ENCODE data around the gene UPF1. TPM values are rescaled to one million over a fixed set of nuclear protein-coding genes. Genes with fewer than 3 reads are reported as not detected.

Gene UPF1
- polyA plus RNA-seq, 3 donors, result 2.6 to 43.7 (median 3.2) TPM

DNA sequence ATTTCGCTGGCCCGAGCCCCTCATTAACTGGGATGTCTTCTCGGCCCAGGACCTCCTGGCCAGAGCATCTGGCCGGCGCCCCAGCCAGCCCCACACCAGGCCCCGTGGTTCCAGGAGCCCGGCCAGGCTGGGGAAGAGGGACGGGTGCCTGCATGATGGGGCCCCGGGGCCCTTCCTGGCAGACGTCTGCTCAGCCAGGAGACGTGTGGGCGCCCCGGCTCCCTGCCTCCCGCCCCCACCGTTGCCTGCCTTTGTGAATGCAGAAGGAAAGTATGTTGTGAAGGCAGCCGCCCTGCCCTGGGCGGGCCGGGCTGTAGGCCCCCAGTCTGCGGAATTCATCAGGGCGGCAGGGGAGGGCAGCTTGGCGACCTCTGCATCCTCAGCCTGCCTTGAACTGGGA is 36.2 kb upstream of the UPF1 start:
- H3K4me2 ChIP-seq (replicated peaks; ENCODE audit: extremely low read depth, low read length, poor library complexity, severe bottlenecking), result no peak overlapping the region
- intact Hi-C loops (cut with micrococcal nuclease), result no loop called here
- no peak overlapping the region for H2AFZ ChIP-seq (ENCODE audit: insufficient read depth, low read depth, low read length, poor library complexity, severe bottlenecking)
- no peak overlapping the region for H3K27ac Mint-ChIP-seq
- H3K9ac ChIP-seq (ENCODE audit: insufficient read depth, low read length, poor library complexity, severe bottlenecking), result no peak overlapping the region
- H3K4me3 ChIP-seq (replicated peaks in 1 of 3; ENCODE audit: low read depth in 2 of 3, low read length in 3 of 3), result no peak overlapping the region
- peaks cover 3 to 5% of the 10 kb centered on the region in 2 donors for H3K4me1 ChIP-seq (ENCODE audit: control insufficient read depth in 1 of 2, insufficient read depth in 2 of 2, low read length in 2 of 2)
- H3K4me3 Mint-ChIP-seq, result peak overlapping the region in 1 of 2 donors; percentile 55
- H3K4me1 Mint-ChIP-seq, result peaks cover 6% of the 10 kb centered on the region
- no peaks in the 10 kb centered on the region for H4K20me1 ChIP-seq (ENCODE audit: insufficient read depth, low read length)
- H3K79me2 ChIP-seq (ENCODE audit: insufficient read depth, low read length), result no peaks in the 10 kb centered on the region
- H3K36me3 Mint-ChIP-seq, result no peaks in the 10 kb centered on the region
- 9% methylated on average over 21 of the region's 21 CpGs for WGBS (ENCODE audit: insufficient coverage)
- peaks cover 30 to 81% of the 10 kb centered on the region in 2 donors for H3K27me3 ChIP-seq (ENCODE audit: control insufficient read depth in 2 of 2, insufficient read depth in 2 of 2, low read length in 2 of 2)
- peaks cover 0 to 12% (median 2%) of the 10 kb centered on the region in 7 donors for H3K9me3 Mint-ChIP-seq
- DNase-seq, result no peak
- H3K9me3 ChIP-seq (replicated peaks in 1 of 2; ENCODE audit: control insufficient read depth in 1 of 2, insufficient read depth in 1 of 2, low read length in 2 of 2), result no peaks in the 10 kb centered on the region
- no peak overlapping the region for H3K27ac ChIP-seq (ENCODE audit: low read depth in 1 of 2, low read length in 2 of 2)
- no peak for TF ChIP-seq CTCF (IDR thresholded peaks at IDR 0.05)
- H3K27me3 Mint-ChIP-seq (ENCODE audit: low read depth in 3 of 3), result peaks cover 72 to 80% (median 74%) of the 10 kb centered on the region in 3 donors
- no peaks in the 10 kb centered on the region for H3K36me3 ChIP-seq (replicated peaks in 1 of 2; ENCODE audit: control insufficient read depth in 1 of 2, insufficient read depth in 2 of 2, low read length in 2 of 2)

DNA sequence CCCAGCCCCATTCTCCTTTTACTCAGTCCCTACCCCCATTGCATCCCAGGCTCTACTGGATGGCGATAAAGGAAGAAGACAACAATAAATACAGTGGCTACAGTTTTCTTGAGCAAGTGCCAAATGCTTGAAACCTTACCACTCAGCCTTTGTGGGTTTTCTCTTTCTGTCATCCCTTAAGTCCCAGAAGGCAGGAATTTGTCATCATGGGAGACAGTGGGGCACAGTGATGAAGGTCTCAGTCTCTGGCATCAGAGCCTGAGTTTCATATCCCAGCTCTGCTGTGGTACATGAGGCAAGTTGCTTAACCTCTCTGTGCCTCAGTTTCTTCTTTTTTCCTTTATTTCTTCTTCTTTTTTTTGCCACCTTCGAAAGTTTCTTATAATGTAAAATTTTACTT is 35.5 kb upstream of the UPF1 start:
- Histone ChIP-seq H3K27ac (ENCODE audit: low read depth in 1 of 2, low read length in 2 of 2) (no peak overlapping the region), H3K4me1 (ENCODE audit: control insufficient read depth in 1 of 2, insufficient read depth in 2 of 2, low read length in 2 of 2) (no peaks in the 10 kb centered on the region), H3K4me3 (replicated peaks in 1 of 3; ENCODE audit: low read depth in 2 of 3, low read length in 3 of 3) (no peak overlapping the region), H4K20me1 (ENCODE audit: insufficient read depth, low read length) (no peaks in the 10 kb centered on the region), H3K9me3 (replicated peaks in 1 of 2; ENCODE audit: control insufficient read depth in 1 of 2, insufficient read depth in 1 of 2, low read length in 2 of 2) (no peaks in the 10 kb centered on the region), H3K27me3 (ENCODE audit: control insufficient read depth in 2 of 2, insufficient read depth in 2 of 2, low read length in 2 of 2) (peaks cover 24 to 75% of the 10 kb centered on the region in 2 donors), H3K9ac (ENCODE audit: insufficient read depth, low read length, poor library complexity, severe bottlenecking) (no peak overlapping the region), H3K79me2 (ENCODE audit: insufficient read depth, low read length) (no peaks in the 10 kb centered on the region), H2AFZ (ENCODE audit: insufficient read depth, low read depth, low read length, poor library complexity, severe bottlenecking) (no peak overlapping the region), H3K36me3 (replicated peaks in 1 of 2; ENCODE audit: control insufficient read depth in 1 of 2, insufficient read depth in 2 of 2, low read length in 2 of 2) (no peaks in the 10 kb centered on the region), H3K4me2 (replicated peaks; ENCODE audit: extremely low read depth, low read length, poor library complexity, severe bottlenecking) (no peak overlapping the region)
- H3K36me3 Mint-ChIP-seq, result no peaks in the 10 kb centered on the region
- intact Hi-C loops (cut with micrococcal nuclease), result no loop called here
- peaks cover 0 to 7% (median 1%) of the 10 kb centered on the region in 7 donors for H3K9me3 Mint-ChIP-seq
- H3K27me3 Mint-ChIP-seq (ENCODE audit: low read depth in 3 of 3), result peaks cover 70 to 75% (median 71%) of the 10 kb centered on the region in 3 donors
- H3K27ac Mint-ChIP-seq, result no peak overlapping the region
- WGBS (ENCODE audit: insufficient coverage), result no CpG with 5 or more reads among the region's 2 CpGs
- peaks cover 1% of the 10 kb centered on the region for H3K4me1 Mint-ChIP-seq
- no peak for DNase-seq
- no peak for TF ChIP-seq CTCF (IDR thresholded peaks at IDR 0.05)
- peak overlapping the region in 1 of 2 donors; percentile 64 for H3K4me3 Mint-ChIP-seq

Measured in CD14-positive monocyte (primary cell).